GM18867 (cell line): Measurements from ENCODE around the gene APH1A.
"Not testable (repeated sequence)": the region's sequence is repeated elsewhere in the genome, so short reads cannot be mapped to it uniquely, and the experiment has no call there.

ENCODE experiments used
- ATAC-seq: cut with Tn5 transposase; IDR thresholded peaks from one replicate; pipeline ENCODE4 v1.9.1; 2021; ENCODE audit warnings: mild to moderate bottlenecking, moderate library complexity; ENCODE audit not compliant: unreplicated experiment

The APH1A gene

DNA sequence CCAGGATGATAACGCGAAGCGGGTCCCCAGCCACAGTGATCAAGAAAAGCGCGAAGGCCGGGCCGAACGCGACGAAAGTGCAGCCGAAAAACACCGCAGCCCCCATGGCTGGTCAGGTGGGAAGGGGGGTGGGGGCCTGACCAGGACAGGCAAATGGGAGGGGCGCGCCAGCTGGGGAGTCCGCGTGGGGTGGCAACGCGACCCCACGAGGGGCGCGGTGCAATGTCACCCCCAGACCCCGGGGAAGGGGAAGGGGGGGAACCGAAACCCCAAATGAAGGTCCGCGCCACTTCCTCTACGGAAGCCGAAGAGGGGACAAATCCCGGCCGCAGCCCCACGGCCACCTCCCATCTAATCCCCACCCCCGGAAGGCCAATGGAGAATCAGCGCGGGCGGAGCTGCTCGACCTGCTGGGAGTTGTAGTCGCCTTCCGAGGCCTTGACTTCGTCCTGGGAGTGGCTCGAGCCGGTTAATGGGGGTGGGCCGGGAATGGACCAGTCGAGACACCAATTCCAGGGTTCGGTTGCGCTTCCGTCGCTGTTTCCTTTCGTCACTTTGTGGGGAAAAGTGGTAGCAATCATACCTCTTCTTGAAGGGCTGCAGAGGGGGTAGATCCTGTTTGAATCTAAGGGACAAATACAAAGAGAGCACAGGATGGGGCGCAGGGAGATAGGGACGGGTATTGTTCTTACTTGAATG lies at the start of gene APH1A:
Gene APH1A (minus strand): TSS at position 312 of the 699 bp plus-strand sequence. CDS start 206 bp downstream, at position 106.
- peak; percentile 92 for ATAC-seq

DNA sequence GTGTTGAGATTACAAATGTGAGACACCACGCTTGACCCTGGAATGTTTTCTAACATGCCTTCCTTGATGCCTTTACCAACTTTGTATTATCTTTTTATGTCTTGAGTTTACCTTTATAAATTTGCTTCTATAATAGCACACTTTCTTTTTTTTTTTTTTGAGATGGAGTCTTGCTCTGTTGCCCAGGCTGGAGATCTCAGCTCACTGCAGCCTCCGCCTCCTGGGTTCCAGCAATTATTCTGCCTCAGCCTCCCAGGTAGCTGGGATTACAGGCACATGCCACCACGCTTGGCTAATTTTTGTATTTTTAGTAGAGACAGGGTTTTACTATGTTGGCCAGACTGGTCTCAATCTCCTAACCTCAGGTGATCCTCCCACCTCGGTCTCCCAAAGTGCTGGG lies 45.9 kb upstream of the APH1A start:
- ATAC-seq = not testable (repeated sequence)

DNA sequence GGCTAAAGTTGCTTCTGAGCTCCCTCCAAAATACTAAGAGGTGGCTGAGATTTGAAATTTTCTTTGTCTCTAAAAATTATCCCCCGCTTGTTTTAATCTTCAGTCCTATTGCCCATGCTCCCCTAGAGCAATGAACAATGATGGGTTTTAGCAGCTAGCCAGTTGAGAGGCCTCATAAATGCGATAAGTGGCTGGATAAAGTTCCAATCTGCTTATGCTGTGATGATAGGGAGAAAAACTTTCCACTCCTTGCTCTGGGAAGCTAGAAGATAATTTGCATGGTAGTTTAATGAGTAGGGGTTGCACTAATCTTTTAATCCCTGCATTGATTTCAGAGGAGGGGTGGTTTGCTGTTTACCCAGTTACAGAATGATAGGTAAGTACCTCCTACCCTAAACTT lies 42.9 kb upstream of the APH1A start:
- no peak for ATAC-seq

DNA sequence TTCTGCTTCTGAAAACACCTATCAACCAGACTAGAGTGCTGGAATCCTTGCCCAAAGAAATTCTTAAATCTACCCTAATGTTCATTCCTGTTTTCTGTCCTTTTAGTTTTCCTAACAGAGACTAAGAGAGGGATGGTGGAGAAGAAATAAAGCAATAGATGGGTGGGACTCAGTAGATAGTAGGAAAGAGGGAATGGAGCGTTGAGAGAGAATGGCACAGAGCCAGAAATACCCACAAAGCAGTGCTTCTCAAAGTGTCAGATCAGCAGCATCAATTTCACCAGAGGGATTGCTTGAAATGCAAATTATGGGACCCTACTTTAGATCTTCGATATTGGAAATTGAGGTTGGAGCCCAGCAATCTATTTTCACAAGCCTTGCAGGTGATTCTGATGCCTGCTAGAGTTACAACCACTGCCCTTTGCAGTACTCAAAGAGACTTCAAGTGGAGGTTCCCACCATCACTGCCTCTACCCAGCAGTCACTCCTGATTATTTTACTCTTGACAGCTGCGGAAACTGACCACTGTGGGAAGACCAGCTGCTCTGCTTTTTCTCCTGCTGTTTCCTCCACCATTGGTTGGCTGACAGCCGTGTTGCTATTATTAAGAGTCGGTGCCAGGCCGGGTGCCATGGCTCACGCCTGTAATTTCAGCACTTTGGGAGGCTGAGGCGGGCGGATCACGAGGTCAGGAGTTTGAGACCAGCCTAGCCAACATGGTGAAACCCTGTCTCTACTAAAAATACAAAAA lies 41.1 kb upstream of the APH1A start:
- no peak for ATAC-seq

DNA sequence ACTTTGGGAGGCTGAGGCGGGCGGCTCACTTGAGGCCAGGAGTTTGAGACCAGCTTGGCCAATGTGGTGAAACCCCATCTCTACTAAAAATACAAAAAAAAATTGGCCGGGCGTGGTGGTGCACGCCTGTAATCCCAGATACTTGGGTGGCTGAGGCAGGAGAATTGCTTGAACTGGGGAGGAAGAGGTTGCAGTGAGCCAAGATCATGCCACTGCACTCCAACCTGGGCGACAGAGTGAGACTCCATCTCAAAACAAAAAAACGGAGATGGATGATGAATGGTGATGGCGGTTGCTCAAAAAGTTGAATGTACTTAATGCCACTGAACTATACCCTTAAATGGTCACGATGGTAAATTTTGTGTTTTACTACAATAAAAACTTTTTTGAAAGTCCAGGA lies 39.8 kb upstream of the APH1A start:
- ATAC-seq = not testable (repeated sequence)

DNA sequence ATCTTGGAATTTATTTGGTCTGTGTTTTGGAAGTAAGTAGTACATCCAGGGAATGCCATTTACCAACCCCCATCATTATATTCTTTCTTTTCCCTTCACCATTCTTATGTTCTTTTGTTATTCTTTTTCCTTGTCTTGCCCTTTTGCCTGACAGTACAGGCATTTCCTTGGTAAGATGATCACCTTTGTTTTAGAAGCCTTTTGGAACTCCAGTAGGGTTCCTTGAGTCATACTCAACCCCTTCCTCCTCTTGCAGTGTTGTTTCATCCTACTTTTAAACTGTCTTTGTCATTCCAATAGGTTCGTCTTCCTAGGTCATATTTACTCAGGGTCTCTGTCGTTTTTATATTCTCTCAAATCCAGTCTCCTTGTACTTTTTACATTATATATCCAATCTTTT lies 34.1 kb upstream of the APH1A start:
- no peak for ATAC-seq

DNA sequence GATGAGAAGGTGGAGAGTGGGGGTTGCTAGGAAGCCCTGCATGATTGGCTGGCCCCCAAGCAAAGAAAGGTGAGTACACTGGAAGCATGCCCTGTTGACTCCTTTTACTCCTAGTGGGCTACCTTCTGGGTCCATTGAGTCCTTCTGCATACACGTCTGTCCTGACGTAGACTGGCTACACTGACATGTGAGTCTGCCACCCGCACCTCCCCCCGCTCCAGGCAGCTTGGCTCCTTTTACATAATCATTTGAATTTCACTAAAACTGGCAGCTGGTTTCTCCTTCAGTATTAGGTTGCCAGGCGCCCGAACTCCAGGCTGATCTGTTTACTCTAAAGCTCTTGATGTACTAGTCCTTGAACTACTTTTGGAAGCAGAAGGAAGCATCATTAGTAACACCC lies 33.5 kb upstream of the APH1A start:
- no peak for ATAC-seq

DNA sequence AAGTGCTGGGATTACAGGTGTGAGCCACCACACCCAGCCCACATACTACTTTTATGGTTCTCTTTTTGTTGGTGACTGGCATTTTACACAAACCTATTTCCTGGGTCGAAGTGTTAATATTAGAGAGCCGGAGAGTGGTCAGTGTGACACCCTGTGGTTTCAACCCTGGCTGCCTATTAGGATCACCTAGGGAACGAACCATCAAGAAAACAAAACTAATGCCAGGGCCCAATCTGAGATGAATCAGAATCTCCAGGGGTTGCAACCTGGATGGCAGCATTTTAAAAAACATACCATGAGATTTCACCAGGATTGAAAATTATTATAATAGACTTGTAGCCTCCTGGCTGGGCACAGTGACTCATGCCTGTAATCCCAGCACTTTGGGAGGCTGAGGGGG lies 30.9 kb upstream of the APH1A start:
- no peak for ATAC-seq

DNA sequence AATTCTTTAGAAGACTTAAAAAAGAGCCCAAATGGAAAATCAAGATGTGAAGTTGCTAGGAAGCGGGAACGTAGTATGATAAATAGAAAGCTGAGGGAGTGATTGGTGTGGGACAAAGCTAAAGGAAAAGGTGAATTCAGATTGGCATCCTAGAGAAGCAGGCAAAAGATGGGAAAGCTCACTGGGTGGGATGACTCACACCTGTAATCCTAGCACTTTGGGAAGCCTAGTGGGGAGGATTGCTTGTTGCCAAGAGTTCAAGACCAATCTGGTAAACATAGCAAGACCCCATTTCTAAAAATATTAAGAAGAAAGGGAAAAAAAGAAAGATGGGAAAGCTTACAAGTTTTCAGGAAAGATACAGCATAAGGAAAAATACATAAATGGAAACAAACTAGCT lies 26.7 kb upstream of the APH1A start:
- ATAC-seq = no peak

DNA sequence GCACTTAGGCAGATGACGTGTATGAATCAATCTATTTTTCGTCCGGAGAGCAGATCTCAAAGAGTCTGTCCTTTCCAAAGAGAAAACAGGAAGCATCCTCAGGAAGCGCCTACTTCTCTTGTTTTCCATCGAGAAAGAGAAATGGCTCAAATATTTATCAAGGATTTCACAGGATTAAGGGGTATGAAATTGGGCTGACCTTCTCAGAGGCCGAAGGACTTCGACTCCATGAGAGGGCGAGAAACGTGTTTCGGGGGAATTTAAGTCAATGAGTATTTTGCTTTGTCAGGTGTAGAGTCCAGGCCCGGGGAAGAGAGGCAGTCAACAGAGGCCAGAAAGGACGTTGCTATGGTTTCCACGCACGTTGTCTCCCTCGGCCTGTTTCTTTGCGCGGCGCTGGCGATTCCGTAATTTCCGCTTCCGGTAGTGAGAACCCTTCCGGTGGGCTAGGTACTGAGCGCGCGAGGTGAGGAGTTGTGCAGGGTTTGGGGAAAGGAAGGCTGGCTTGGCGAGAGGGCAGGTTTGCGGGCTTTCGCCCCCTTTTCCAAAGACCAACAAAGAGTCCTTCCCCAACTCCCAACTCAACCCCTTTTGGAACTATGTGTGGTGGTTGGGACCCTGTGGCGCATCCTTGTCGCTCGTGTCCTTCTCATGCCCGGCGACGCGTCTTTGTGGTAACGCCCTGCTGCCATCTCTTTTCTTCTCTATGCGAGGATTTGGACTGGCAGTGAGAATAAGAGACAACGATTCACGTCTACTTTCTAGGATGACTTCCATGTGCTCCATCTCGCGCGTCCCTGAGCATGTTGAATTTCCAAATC lies 24.8 kb upstream of the APH1A start, which contains the start of gene MRPS21:
Gene MRPS21 (plus strand): TSS at position 429 of the 821 bp plus-strand sequence. CDS start 506 bp downstream, outside the sequence.
- ATAC-seq = peak; percentile 98

DNA sequence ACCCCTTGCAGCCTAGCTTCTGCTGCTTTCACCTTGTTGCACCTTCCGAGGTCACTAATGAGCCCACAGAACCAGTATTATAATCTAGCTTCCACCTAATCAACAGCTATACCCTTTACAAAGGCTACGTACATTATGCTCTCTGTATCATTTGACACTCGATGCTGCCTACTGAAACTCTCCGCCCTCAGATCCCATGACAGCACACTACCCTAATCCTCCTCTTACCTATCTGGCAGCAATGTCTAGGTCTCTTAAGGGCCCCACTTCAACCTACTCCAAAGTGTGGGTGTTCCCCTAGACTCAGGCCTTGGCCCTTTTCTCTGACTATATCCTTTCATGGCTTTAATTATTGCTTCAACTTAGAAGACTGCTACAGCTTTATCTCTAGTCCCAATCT lies 20.0 kb upstream of the APH1A start:
- ATAC-seq = no peak

DNA sequence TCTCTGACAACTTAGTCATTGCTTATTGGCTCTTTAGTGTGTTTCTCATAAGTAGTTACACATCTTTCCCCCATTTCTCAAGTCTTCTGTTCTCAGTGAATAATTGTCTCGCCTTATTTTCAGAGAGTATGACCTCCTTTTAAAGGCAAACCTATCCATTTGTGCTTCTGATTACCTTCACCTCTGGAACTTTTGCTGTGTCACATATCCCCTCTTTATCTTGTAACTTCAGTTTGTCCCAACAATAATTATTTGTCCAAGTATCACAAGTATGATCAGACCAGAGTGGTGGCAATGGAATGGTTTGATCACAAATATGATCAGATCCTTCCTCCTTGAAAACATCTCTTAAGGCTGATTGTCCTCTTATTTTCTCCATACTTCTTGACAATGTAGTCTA lies 19.6 kb upstream of the APH1A start:
- ATAC-seq = no peak

DNA sequence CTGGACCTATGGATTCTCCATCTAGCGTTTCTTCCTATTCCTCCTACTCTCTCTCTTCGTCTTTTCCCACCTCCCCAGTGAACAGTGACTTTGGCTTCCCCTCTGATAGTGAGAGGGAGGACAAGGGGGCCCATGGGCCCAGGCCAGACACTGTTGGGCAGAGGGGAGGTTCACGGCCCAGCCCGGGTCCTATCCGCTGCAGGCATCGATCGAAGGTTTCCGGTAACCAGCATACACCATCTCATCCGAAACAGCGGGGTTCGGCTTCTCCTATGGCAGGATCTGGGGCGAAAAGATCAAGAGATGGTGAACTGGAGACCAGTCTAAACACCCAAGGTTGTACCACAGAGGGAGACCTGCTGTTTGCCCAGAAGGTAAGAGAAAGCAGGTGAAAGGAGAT lies 14.4 kb upstream of the APH1A start:
- no peak for ATAC-seq

DNA sequence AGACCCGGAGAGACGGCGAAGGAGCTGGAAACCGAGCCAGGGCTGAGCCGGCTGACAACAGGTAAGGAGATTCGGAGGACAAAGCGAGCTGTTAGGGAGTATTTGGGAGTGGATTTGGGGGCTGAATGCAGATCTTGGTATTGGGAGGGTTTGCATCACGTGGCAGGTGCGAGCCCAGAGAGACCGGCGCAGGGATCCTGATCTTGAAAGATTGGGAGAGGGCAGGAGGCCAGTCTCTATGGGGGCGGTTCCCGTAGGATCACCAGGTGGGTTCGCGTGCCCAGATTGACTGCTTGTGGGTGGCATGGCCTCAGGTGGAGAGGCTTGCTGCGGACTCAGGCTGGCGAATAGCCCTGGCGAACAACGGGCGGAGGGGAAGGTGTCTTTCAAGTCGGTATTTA lies 13.7 kb upstream of the APH1A start:
- no peak for ATAC-seq

DNA sequence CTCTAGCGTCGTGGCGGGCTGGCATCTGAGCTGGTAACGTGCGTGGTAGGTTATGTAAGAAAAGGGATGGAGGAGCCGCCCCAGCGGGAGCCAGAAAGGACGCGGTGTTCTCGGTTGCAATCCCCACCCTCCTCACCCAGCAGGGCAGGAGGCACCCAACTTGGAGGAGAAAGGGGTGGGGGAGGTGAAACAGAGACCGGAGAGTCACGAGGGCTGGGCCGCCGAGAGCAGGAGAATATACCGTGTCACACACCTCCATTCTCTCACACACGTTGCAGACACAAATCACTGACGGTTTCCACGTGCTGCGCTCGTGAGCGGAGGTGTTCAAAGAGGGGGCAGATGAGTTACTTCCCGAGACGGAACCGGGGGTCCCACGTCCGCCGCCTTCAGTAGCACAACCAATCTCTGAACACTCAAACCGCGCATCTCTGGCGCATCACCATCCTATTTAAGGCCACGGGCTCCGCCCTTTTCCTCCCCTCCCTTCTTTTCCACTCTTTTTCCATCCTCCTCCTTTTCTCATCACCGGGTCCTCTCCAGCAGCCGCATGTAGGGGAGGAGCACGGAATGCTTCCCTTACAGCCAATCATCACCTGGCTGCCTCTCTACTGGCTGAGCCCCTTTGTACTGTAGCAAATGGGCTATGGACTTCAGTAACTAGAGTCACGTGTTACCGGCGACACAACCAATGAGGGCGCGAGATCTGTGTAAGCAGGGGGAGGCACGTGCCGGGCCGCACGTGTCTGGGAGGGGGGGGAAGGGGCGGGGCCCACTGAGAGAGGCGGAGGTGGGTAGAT lies 13.1 kb upstream of the APH1A start, which contains the start of gene CIART:
Gene CIART (plus strand): TSS at position 797 of the 800 bp plus-strand sequence. CDS start 714 bp downstream, outside the sequence.
- peak; percentile 49 for ATAC-seq

DNA sequence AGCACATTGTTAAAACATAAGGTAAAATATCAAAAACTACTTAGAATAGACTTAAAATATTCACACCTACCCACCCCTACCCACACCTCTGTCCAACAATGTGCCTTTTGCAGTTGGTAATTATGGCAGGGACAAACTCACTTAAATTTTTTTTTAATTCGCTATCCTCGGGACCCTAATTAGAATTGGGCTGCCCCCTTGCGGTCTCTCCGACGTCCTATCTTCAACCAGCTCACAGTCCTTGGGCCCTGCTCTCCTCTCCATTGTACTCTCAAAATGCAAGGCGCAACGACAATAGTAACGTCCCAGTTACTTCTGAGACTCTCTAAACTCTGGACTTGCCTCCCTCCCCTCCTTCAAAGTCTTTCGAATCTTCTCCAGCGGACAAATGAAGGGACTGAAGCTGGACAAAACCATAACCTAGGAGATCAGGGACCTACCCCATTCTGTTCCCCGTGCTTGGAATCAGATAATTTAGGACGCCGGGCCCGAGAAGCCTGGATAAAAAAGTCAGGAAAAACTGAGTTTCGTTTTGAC lies 12.5 kb upstream of the APH1A start:
- no peak for ATAC-seq

DNA sequence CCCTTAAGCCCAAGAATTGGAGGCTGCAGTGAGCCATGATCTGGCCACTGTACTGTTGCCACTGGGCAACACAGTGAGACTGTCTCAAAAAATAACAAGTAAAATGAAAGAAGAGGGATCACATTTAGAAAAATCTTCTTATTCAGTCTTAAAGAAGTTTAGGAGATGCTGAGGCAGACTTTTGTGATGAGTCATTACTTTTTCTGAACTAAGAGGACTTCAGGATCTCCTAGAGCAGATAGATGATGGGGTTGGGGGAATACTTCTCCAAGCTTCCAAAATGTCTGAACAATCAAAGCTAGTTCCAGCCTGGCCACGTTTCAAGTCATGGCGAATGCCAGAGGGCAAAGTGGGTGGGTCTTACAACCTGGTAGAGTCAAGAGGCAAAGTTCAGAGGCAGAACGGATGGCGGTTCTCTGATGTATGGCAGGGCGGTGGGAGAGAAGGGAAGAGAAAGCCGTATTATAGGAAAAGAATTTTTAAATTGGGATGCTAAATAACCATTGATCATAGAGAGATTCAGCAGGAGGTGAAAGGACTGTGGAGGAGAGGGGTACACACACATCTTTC lies 11.4 kb upstream of the APH1A start:
- ATAC-seq = no peak

DNA sequence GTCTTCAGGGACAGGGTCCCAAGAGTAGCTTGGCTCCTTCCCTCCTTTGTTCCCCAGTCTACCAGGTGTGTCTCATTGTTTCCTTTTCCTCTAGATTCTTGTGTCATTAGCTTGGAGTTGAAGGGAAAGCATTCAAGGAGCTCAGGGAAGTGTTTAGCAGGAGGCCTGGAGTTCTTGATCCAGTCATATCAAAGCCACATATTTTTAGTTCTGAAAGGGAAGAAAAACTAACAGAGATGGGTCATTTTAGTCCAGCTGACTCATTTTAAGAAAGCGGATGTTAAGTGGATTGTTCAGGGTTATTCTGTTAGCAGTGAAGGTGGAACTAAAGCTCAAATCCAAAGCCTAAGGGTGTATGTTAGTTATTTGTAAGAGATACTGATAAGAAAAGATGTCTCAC lies 4.5 kb upstream of the APH1A start:
- ATAC-seq = no peak

DNA sequence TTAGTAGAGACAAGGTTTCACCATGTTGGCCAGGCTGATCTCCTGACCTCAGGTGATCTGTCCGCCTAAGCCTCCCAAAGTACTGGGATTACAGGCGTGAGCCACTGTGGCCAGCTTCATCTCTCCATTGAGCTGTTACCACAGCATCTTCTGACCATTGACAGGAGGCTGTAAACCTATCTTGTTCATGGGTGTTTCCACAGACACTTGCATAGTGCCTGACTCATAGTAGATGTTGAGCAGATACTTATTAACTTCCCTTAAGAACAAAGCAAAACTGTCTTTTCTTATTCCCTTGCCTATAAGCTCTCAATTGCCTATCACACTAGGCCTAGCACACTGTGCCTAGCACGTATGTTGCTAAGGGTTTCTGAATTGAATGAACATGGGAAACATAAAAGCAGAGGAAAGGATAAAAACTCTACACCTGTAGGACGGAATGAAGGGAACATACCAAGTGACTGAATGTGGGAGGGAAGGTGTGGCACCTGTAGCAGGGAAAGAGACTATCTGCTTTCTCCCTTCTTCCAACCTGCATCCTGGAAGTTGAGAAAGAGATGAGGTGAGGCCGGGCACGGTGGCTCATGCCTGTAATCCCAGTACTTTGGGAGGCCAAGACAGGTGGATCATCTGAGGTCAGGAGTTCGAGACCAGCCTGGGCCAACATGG lies 2.6 kb upstream of the APH1A start:
- no peak for ATAC-seq
